NOMO-1 treated with dmso at 0.1 percent for 144 hours (cell line): Measurements from ENCODE around the gene CXCL5.
"Not testable (repeated sequence)": the region's sequence is repeated elsewhere in the genome, so short reads cannot be mapped to it uniquely, and the experiment has no call there.

Experiments
- DNase-seq: peaks from one replicate; lab custom pipeline; 2025; ENCODE audit not compliant: unreplicated experiment; lab: John Stamatoyannopoulos, UW

The CXCL5 gene

GRCh38 chr4:74015126-74015780 lies 16.8 kb upstream of the CXCL5 start:
- no peak for DNase-seq

DNA sequence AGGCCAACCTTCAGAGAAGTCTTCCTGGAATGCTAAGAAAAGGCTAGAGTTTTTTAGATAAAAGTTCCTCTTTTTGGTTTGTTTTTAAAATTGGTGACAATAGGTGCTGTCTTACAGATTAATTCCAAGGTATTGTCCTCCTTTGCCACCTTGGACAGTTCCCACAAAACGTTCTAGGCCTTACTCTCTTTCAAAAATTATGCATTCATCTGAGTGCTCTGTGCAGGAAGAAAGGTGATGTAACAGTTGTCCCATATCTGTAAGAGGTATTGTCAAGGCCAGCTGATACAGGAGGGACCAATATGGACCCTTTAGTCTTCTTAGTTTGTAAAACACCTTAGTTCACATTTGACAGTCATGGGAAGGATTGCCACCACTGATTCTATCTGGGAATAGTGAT lies 15.9 kb upstream of the CXCL5 start:
- DNase-seq = no peak

- DNase-seq = no peak
Measured at GRCh38 chr4:74013264-74013663, 14.8 kb upstream of the CXCL5 start.

DNA sequence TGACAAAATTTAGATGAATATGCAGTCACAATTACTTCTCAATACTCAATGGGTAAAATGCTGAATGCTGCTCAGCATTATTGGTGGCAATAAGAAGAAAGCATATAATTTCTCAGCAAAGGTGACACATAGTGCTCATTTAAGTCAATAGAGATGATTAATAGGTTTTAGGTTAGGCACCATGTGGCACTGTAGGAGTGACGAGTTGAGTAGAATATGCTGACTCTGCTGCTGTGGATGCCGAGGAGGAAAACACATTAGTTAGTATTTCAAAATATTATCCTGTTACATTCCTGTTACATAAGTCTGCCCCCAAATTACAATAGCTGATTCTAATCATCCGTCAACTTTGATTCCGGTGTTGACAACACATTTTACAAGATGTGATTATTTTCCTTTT lies 13.7 kb upstream of the CXCL5 start:
- no peak for DNase-seq

- DNase-seq = no peak
Measured at GRCh38 chr4:74009307-74009706, 10.8 kb upstream of the CXCL5 start.

DNA sequence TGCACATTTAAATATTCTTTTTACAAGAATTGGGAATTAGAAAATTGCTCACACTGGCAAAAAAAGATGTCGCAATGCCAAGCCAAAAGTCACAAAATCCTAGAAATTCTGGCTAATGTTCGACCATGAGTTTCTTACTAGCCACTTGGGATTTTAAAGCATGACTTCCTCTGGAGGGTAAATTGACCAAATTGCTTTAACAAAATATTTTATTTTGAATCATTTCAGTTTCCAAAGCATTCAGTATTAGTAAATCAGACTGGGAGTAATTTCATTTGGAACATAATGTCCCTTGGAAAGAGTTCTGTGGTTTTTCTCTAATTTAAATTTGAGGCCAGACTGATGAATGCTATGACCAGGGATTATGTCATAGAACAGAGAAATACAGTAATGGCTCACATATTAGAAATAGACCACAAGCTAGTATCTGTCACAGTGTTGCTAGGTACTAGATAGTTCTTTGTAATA lies 7.6 kb upstream of the CXCL5 start:
- no peak for DNase-seq

- DNase-seq = no peak
Measured at GRCh38 chr4:74005528-74005927, 7.1 kb upstream of the CXCL5 start.

DNA sequence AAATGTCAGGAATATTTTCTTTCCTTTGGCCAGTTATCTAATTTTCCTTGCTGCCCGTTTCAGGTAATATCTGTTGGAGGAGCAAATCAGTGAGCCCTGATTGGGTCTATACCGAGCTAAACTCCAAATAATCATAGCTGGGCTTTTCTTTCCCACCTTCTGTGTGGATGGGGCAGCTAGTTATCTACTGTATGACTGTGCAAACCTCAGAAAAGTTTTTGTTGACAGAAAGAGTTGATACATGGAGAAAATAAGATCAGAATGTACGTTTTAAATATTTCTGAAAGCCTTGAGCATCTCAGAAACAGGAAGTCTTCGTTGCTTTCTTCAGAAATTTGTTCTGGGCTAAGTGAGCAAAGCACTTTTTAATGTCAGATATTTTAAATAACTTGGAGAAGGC lies 6.2 kb upstream of the CXCL5 start:
- DNase-seq = no peak

- DNase-seq = no peak
Measured at GRCh38 chr4:74000301-74000700, 1.8 kb upstream of the CXCL5 start.

GRCh38 chr4:73992050-73992449 lies 6.4 kb downstream of the CXCL5 start:
- no peak for DNase-seq

GRCh38 chr4:73991742-73992000 lies 6.8 kb downstream of the CXCL5 start:
- DNase-seq = no peak

GRCh38 chr4:73990988-73991741 lies 7.3 kb downstream of the CXCL5 start:
- DNase-seq = no peak

DNA sequence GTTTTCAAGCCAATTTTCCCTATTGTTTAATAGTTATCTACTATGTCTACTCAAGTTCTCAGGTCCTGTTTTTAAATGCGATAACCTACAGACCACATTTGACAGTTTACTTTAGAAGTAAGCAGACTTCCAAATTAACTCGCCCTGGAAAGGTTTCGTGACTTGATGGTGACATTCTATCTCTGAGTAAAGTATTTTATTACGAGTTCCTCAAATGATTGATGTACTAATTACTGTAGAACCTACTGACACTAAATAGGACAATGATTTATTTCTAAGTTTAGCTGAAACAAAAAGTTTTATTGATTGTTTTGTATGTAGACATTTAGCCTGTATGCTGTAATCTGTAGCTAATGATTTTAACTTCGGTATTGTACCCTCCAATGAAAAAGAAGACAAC lies 8.5 kb downstream of the CXCL5 start:
- no peak for DNase-seq

- no peak for DNase-seq
Measured at GRCh38 chr4:73989031-73989430, 9.4 kb downstream of the CXCL5 start.

DNA sequence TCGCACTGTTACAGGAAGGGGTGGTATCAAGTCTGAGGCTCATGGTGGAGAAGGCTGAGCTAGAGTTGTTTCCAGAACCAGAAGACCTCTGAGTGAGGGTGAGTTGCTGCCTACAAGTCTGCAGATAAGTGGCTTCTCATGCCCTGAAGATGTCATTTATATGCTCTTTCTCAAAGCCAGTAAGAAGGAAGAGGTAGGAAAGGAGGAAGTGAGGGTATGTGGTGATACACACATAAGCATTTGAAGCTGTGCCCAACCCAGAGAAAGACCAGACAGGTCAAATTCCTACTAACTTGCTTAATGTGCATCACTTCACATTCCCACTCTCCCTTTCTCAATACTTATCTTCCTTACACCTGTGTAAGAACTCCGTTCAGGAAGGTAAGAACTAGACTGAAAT lies 10.4 kb downstream of the CXCL5 start, which contains the start of gene PPBP:
TSS of gene PPBP (minus strand) at position 130 of the 400 bp plus-strand sequence. CDS start at position 43, 87 bp downstream.
- DNase-seq = no peak

- no peak for DNase-seq
Measured at GRCh38 chr4:73985528-73985852, 13.0 kb downstream of the CXCL5 start.

- DNase-seq = no peak
Measured at GRCh38 chr4:73984736-73985527, 13.5 kb downstream of the CXCL5 start.

GRCh38 chr4:73981175-73981574 lies 17.3 kb downstream of the CXCL5 start:
- DNase-seq = not testable (repeated sequence)

- DNase-seq = no peak
Measured at GRCh38 chr4:73979407-73979957, 19.0 kb downstream of the CXCL5 start.

DNA sequence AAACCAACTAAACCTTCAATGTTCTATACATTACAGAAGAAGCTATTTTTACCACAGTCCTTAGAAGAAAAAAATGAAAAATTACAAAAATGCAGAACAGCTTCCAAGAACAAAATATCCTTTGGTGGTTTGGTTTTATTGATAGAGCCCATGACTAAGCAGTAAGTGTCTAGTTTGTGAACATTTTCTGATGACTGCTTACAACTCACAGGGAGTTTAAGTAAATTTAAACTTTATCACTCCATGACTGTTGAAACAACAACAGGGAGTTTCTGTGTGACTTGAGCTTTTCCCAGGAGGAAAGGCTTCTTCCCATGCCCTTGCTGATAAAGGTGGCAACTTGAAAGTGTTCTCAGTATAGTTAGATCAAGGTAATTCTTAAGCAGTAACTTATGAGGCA lies 19.6 kb downstream of the CXCL5 start:
- no peak for DNase-seq

DNA sequence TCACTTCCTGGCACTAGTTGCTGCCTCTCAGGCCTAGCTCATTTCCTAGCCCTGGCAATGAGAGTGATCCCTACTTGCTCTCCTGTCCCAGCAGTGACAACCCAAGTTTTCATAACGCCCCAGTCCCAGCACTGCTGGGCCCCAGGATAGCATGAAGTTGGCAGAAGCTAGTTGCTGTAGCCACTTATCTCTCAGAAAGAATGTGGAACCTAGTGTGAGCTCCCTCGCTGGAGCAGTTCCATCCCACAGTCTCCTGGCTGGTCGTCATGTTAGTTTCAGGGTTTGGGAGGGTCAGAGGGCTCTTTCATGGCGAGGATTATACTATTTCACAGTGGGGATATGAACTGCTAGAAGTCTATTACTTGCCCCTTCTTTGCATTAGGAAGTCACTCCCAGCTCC lies 21.8 kb downstream of the CXCL5 start:
- no peak for DNase-seq

- DNase-seq = no peak
Measured at GRCh38 chr4:73976217-73976616, 22.3 kb downstream of the CXCL5 start.
